GM13977 (cell line): Measurements from ENCODE around the gene PLEKHH2.

ENCODE experiments used
- DNase-seq: peaks from one replicate; pipeline ENCODE4 v3.0.0; 2012; ENCODE audit warnings: low spot score
- in situ Hi-C: fragments of 300-500 bp; cut with MboI; formaldehyde crosslinking; loops from one replicate; pipeline ENCODE4 v1.12.0; 2022; ENCODE audit warnings: low sequenced_read_pairs, low pct_unique_long_range_greater_than_20kb, mixed read lengths, inconsistent platforms; ENCODE audit not compliant: unreplicated experiment
- TF ChIP-seq, protein P1 (sequence below): IDR thresholded peaks from 2 replicates; pipeline ENCODE4 v1.5.1; 2012; ENCODE audit warnings: mild to moderate bottlenecking, control low read depth; ENCODE audit not compliant: insufficient read depth; ENCODE audit errors: extremely low read depth, missing control alignments

The PLEKHH2 gene

DNA sequence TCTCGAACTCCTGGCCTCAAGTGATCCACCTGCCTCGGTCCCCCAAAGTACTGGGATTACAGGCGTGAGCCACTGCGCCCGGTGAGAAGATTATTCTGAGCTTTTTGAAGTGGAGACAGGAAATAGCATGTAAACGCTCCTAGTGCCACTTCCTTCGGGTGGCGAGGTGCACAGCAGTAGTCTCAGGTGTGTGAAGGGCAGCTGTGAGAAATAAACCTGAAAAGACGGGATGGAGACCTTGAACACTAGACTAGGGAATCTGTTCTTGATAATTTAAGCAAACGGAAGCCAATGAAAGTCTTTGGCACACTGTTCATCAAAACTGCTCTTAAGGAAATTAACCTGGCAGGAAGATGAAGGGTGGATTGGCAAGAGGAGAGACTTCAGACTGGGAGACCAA lies 439 bp upstream of the PLEKHH2 start:
- TF ChIP-seq, protein P1, sequence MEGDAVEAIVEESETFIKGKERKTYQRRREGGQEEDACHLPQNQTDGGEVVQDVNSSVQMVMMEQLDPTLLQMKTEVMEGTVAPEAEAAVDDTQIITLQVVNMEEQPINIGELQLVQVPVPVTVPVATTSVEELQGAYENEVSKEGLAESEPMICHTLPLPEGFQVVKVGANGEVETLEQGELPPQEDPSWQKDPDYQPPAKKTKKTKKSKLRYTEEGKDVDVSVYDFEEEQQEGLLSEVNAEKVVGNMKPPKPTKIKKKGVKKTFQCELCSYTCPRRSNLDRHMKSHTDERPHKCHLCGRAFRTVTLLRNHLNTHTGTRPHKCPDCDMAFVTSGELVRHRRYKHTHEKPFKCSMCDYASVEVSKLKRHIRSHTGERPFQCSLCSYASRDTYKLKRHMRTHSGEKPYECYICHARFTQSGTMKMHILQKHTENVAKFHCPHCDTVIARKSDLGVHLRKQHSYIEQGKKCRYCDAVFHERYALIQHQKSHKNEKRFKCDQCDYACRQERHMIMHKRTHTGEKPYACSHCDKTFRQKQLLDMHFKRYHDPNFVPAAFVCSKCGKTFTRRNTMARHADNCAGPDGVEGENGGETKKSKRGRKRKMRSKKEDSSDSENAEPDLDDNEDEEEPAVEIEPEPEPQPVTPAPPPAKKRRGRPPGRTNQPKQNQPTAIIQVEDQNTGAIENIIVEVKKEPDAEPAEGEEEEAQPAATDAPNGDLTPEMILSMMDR = no peak
- DNase-seq = no peak
- in situ Hi-C loops = no loop called here

DNA sequence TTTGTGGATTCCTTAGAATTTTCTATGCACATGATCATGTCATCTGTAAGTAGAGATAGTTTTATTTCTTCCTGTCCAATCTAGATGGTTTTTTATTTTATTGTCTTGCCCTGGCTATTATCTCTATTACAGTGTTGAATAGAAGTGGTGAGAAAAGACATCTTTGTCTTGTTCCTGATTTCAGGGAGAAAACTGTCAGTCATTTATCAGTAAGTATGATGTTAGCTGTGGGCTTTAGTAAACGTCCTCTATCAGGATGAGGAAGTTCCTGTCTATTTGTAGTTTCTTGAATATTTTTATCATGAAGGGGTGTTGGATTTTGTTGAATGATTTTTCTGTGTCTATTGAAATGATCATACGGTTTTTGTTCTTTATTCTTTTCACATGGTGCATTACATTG lies 5.3 kb downstream of the PLEKHH2 start:
- DNase-seq = no peak
- in situ Hi-C loops = no loop called here
- TF ChIP-seq, protein P1 = no peak

DNA sequence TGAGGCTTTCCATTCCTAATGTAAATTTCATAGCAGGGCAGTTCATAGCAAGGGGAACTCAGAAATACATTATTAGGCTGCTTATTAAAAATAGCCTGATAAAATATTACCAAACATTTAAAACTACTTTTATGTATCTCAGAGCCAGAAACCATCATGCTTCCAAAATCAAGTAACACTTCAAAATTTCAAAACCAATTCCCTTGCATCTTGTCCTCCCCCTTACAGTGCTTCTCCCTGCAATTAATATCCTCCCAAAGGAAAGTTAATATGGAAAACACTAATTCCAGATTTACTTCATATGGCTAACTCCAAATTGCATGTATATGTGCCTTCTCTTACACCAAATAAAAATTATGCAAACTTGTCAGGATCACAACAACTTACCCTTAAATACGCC lies 6.6 kb downstream of the PLEKHH2 start:
- DNase-seq = no peak
- TF ChIP-seq, protein P1 = no peak
- in situ Hi-C loops = no loop called here

DNA sequence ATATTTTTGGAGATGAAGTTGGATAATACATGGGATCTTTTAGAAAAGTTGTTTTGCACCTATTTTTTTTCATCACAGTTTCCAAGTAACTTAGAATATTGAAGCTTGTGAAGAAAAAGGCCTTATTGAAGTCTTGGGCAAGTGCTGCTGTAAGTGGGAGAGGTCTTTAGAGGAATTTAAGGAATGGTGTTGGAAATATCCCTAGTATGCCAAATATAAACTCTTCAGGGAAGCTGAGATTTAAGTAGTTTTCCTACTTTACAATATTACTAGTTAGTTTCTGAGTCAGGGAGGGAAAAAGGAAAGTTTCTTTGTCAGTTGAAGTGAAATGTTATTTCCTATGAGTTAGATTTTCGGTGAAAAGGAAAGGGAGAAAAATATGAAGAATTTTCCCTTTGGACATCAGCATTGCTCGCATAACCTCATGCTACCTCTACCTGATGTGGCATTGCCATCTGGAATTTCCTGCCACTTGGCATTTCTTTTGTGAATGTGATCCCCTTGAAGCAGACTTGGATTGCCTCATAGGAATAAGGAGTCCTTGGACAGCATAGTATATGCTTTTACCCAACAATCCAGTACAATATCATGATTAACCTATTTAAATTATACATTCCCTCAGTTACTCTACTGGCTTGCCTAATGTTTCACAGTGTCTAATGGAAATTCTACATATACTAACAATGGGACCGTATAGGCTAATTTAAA lies 12.1 kb downstream of the PLEKHH2 start:
- no peak for DNase-seq
- in situ Hi-C loops = no loop called here
- TF ChIP-seq, protein P1 = no peak

DNA sequence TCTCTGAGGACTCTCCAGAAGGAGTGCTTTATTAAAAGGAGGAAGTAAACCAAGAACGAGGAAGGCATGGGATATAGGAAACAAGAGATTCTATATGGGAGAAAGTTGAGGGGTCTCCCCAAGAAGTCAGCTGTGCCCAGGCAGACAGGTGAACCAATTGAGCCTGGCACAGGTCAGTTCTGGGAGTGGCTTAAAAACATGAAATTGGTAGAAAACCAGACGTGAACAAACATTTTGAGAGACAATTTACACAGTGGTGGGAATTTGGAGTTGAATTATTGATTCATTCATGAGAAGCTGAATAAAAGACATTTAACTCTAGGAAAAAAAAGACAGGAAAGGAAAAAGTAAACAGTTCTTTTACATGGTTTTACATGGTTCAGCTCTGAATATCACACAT lies 16.4 kb downstream of the PLEKHH2 start:
- TF ChIP-seq, protein P1 = no peak

DNA sequence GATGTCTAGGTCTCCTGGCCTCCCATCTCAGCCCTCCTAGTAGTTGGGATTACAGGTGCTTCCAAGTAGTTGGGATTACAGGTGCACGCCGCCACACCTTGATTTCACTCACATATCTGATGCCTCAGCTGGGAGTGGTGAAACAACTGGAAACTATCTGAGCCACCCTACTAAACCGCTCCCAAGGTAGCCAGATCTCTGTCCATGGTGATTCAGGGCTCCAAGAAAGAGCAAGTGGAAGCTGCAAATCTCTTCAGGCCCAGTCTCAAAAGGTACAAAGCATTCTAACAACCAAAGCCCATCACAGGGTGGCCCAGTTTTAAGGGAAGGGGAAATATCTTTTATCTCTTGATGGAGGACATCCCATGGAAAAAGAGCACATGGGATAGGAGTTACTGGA lies 20.2 kb downstream of the PLEKHH2 start:
- DNase-seq = no peak
- in situ Hi-C loops = no loop called here
- TF ChIP-seq, protein P1 = no peak

More for the DNA sequence above, 16.4 kb downstream of the PLEKHH2 start:
- DNase-seq = no peak
- in situ Hi-C loops = no loop called here
